OCI-LY1 (cell line): Measurements from ENCODE around the gene CBR1.

ENCODE experiments used
- H2AFZ ChIP-seq: fragments of 200-600 bp; sonication (generic), shearing (Covaris generic); 2 replicates; pipeline ENCODE4 v1.6.0; 2014; ENCODE audit warnings: antibody characterized with exemption, mild to moderate bottlenecking, low read length
- H3F3A ChIP-seq: fragments of 200-600 bp; sonication (generic), shearing (Covaris generic); 2 replicates; pipeline ENCODE4 v1.6.0; 2014; ENCODE audit warnings: mild to moderate bottlenecking, antibody characterized with exemption, low read length, moderate library complexity; ENCODE audit not compliant: insufficient read depth
- H3K27ac ChIP-seq: fragments of 200-600 bp; sonication (generic); 2 replicates; pipeline ENCODE4 v1.5.1; 2014; ENCODE audit warnings: low read length, mixed run types, mild to moderate bottlenecking, low read depth; ENCODE audit not compliant: poor library complexity, severe bottlenecking
- H3K27me3 ChIP-seq: fragments of 200-600 bp; sonication (generic); 2 replicates; pipeline ENCODE4 v1.6.0; 2014; ENCODE audit warnings: antibody characterized with exemption, mild to moderate bottlenecking, low read length, moderate library complexity; ENCODE audit not compliant: insufficient read depth
- H3K36me3 ChIP-seq: fragments of 200-600 bp; sonication (generic); 2 replicates; pipeline ENCODE4 v1.6.1; 2014; ENCODE audit warnings: mild to moderate bottlenecking, antibody characterized with exemption, low read length, moderate library complexity, mixed read lengths; ENCODE audit not compliant: insufficient read depth
- H3K4me1 ChIP-seq: fragments of 200-600 bp; sonication (generic); 2 replicates; pipeline ENCODE4 v1.5.1; 2014; ENCODE audit warnings: mild to moderate bottlenecking, low read length, moderate library complexity; ENCODE audit not compliant: insufficient read depth, severe bottlenecking
- H3K4me2 ChIP-seq: fragments of 200-600 bp; sonication (generic), shearing (Covaris generic); 2 replicates; pipeline ENCODE4 v1.6.1; 2014; ENCODE audit warnings: low read length
- H3K4me3 ChIP-seq: fragments of 200-600 bp; sonication (generic); 2 replicates; pipeline ENCODE4 v1.5.1; 2014; ENCODE audit warnings: low read length, low read depth, mild to moderate bottlenecking, mixed read lengths; ENCODE audit not compliant: poor library complexity, severe bottlenecking
- H3K79me2 ChIP-seq: fragments of 200-600 bp; shearing (Covaris generic); 2 replicates; pipeline ENCODE4 v1.6.1; 2016; ENCODE audit warnings: mixed run types, low read length, mixed read lengths; ENCODE audit not compliant: insufficient read depth
- H3K9ac ChIP-seq: fragments of 200-600 bp; sonication (generic), shearing (Covaris generic); 2 replicates; pipeline ENCODE4 v1.6.1; 2014; ENCODE audit warnings: mild to moderate bottlenecking, low read length, mixed read lengths
- H3K9me2 ChIP-seq: fragments of 200-600 bp; sonication (generic), shearing (Covaris generic); 2 replicates; pipeline ENCODE4 v1.6.1; 2014; ENCODE audit warnings: low read depth, mild to moderate bottlenecking, low read length, mixed read lengths
- H3K9me3 ChIP-seq: fragments of 200-600 bp; shearing (Covaris generic); 2 replicates; pipeline ENCODE4 v1.6.1; 2014; ENCODE audit warnings: low read length, mixed read lengths
- H4K20me1 ChIP-seq: fragments of 200-600 bp; sonication (generic), shearing (Covaris generic); 2 replicates; pipeline ENCODE4 v1.6.0; 2016; ENCODE audit warnings: mild to moderate bottlenecking, low read length; ENCODE audit not compliant: insufficient read depth
- EZH2 ChIP-seq: fragments of 200-600 bp; sonication (generic), shearing (Covaris generic); IDR thresholded peaks from 2 replicates; pipeline ENCODE4 v1.8.0; 2017; ENCODE audit warnings: borderline replicate concordance, mixed run types, mild to moderate bottlenecking, antibody characterized with exemption, low read length, moderate library complexity, mixed read lengths
- TF ChIP-seq, protein P1 (sequence below): fragments of 200-600 bp; sonication (generic), shearing (Covaris generic); IDR thresholded peaks from 2 replicates; pipeline ENCODE4 v1.5.1; 2017; ENCODE audit warnings: mild to moderate bottlenecking, antibody characterized with exemption, low read length, moderate library complexity, mixed read lengths

The CBR1 gene

DNA sequence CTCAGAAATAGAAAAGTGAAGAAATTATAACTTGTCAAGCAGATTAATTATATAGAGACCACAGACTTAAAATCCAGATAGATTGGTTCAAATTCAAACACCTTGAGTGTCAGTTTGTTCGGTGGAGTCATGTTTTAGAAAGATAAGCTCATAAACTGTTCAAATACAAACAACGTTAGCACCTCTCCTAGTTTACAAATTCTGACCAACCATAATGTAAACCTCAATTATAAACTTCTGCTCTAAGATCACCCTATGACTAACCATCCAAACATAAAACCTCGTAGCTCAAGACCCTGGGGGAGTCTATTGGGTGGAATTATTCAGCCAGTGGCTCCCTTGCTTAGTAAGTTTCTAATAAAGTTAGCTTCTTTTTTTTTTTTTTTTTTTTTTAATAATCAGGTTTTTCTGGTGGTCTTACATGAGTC lies 12.4 kb downstream of the CBR1 start:
- Histone ChIP-seq H3K36me3 (no peaks in the 10 kb centered on the region), H3K4me1 (peaks cover 13% of the 10 kb centered on the region), H3K4me3 (no peak overlapping the region), H3K4me2 (no peak overlapping the region), H4K20me1 (no peaks in the 10 kb centered on the region), H3K27ac (no peak overlapping the region), H3K9me3 (no peaks in the 10 kb centered on the region), H3F3A (no peaks in the 10 kb centered on the region), H3K27me3 (no peaks in the 10 kb centered on the region), H2AFZ (no peak overlapping the region), H3K79me2 (no peaks in the 10 kb centered on the region), H3K9ac (no peak overlapping the region), H3K9me2 (no peaks in the 10 kb centered on the region)
- no peak for TF ChIP-seq EZH2
- TF ChIP-seq, protein P1, sequence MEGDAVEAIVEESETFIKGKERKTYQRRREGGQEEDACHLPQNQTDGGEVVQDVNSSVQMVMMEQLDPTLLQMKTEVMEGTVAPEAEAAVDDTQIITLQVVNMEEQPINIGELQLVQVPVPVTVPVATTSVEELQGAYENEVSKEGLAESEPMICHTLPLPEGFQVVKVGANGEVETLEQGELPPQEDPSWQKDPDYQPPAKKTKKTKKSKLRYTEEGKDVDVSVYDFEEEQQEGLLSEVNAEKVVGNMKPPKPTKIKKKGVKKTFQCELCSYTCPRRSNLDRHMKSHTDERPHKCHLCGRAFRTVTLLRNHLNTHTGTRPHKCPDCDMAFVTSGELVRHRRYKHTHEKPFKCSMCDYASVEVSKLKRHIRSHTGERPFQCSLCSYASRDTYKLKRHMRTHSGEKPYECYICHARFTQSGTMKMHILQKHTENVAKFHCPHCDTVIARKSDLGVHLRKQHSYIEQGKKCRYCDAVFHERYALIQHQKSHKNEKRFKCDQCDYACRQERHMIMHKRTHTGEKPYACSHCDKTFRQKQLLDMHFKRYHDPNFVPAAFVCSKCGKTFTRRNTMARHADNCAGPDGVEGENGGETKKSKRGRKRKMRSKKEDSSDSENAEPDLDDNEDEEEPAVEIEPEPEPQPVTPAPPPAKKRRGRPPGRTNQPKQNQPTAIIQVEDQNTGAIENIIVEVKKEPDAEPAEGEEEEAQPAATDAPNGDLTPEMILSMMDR, result no peak

DNA sequence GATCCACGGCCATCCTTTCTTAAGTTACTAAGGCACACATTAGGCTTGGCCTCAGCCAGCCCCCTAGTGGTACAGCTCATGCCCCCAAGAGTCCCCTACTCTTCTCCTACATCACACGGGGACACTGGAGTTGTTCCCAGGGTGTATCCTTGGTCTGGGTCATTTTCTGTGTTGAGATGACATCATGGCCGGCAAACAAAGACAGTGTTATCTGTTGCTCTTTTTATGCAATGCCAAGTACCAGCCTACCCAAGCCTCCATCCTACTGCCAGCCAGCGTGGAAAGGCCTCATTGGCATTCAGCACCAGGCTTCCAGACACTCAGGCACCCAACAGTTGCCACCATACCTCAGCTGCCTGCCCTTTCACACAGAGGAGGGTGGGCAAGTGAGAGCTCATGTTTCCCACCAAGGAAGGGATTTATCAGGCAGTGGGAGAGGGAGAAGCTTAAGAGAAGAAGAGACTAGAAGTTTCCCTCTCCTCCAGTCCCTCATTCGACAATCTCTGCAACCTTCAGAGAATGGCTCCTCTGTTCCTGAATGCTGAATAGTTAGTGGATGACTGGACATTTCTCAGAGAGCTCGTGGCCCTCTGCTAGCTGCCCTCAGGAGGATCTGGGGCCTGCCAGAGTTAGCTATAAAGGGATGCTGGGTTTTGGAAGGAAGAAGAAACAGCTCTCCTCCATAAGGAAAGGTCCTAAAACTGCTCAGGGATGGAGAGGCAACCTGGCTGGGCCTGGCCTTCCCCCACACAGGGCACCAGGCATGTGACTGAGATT lies 17.7 kb downstream of the CBR1 start:
- Histone ChIP-seq H4K20me1 (no peaks in the 10 kb centered on the region), H3F3A (no peaks in the 10 kb centered on the region), H3K4me3 (no peak overlapping the region), H3K79me2 (no peaks in the 10 kb centered on the region), H3K36me3 (no peaks in the 10 kb centered on the region), H3K9me3 (no peaks in the 10 kb centered on the region), H3K4me1 (no peaks in the 10 kb centered on the region), H3K27ac (no peak overlapping the region), H3K9me2 (no peaks in the 10 kb centered on the region), H2AFZ (no peak overlapping the region), H3K9ac (no peak overlapping the region), H3K4me2 (no peak overlapping the region), H3K27me3 (no peaks in the 10 kb centered on the region; the same call in 1 of the 2 replicates)
- TF ChIP-seq EZH2, result no peak
- TF ChIP-seq, protein P1, result peak; percentile 53

DNA sequence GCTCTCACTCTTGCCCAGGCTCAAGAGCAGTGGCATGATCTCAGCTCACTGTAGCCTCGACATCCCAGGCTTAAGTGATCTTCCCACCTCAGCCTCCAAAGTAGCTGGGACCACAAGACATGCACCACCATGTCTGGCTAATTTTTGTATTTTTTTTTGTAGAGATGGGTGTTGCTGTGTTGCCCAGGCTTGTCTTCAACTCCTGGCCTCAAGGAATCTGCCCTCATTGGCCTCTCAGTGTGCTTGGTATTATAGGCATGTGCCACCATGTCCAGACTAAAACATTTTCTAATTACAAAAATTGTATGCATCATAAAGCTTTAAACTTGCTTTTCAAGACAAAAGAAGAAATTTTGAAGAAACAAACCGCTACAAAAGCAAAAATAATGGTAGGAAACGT lies 20.1 kb downstream of the CBR1 start:
- no peak overlapping the region for H3K4me2 ChIP-seq
- no peak overlapping the region for H3K9ac ChIP-seq

More for the DNA sequence above, 20.1 kb downstream of the CBR1 start:
- no peaks in the 10 kb centered on the region for H4K20me1 ChIP-seq
- no peaks in the 10 kb centered on the region for H3K79me2 ChIP-seq
- H3K36me3 ChIP-seq, result no peaks in the 10 kb centered on the region
- H3K27ac ChIP-seq, result no peak overlapping the region
- no peak overlapping the region for H2AFZ ChIP-seq
- no peak overlapping the region for H3K4me3 ChIP-seq
- H3K9me3 ChIP-seq, result peaks cover 6% of the 10 kb centered on the region; the same call in 1 of the 2 replicates
- H3K27me3 ChIP-seq, result peaks cover 9% of the 10 kb centered on the region; the same call in 1 of the 2 replicates
- no peaks in the 10 kb centered on the region for H3K9me2 ChIP-seq
- no peaks in the 10 kb centered on the region for H3K4me1 ChIP-seq
- TF ChIP-seq, protein P1, result no peak
- no peak for TF ChIP-seq EZH2
- no peaks in the 10 kb centered on the region for H3F3A ChIP-seq
